Breast epithelium (tissue), 4 donors: ENCODE measurements around the gene SIDT2. TPM values are rescaled to one million over a fixed set of nuclear protein-coding genes. Genes with fewer than 3 reads are reported as not detected.
A peak's percentile ranks its signal among the peaks of the same experiment; 100 is the strongest.

Experiments used
- DNase-seq, 2 donors: peaks; one replicate each; pipeline ENCODE4 v3.0.0-alpha.2; 2019; ENCODE audit warnings: low spot score in 2 of 2
- H3K27ac ChIP-seq, 2 donors: fragments of 200-600 bp; sonication (generic) in 1 of 2; one replicate each; pipeline ENCODE4 v1.5.1; 2016 to 2019; ENCODE audit warnings: mild to moderate bottlenecking in 1 of 2
- H3K27me3 ChIP-seq, 2 donors: fragments of 200-600 bp; sonication (generic) in 1 of 2; one replicate each; pipeline versions ENCODE4 v1.5.1 to v1.6.0; 2017 to 2019; ENCODE audit warnings: control low read depth in 1 of 2, mild to moderate bottlenecking in 1 of 2
- H3K36me3 ChIP-seq: fragments of 200-600 bp; one replicate; pipeline ENCODE4 v1.5.1; 2019
- H3K4me1 ChIP-seq, 2 donors: fragments of 200-600 bp; sonication (generic); one replicate each; pipeline ENCODE4 v1.5.1; 2016 to 2019; ENCODE audit warnings: control low read depth in 1 of 2
- H3K4me3 ChIP-seq, 3 donors: fragments of 200-600 bp; sonication (generic); 1 replicate in 2 of 3; 2 replicates in 1 of 3; pipeline ENCODE4 v1.5.1; 2016 to 2019; ENCODE audit warnings: mild to moderate bottlenecking in 3 of 3, moderate library complexity in 2 of 3
- H3K9me3 ChIP-seq, 2 donors: fragments of 200-600 bp; sonication (generic) in 1 of 2; one replicate each; pipeline ENCODE4 v1.5.1; 2016 to 2019; ENCODE audit warnings: control low read depth in 1 of 2
- POLR2A ChIP-seq: fragments of 450-650 bp; IDR thresholded peaks from one replicate; pipeline ENCODE4 v1.6.1; 2016; ENCODE audit warnings: antibody characterized with exemption, mild to moderate bottlenecking, moderate library complexity
- POLR2AphosphoS5 ChIP-seq, 3 donors: sonication (generic); formaldehyde crosslinking; IDR thresholded peaks; one replicate each; pipeline ENCODE4 v1.6.1; 2017; ENCODE audit warnings: antibody characterized with exemption in 3 of 3
- intact Hi-C: fragments of 100-400 bp; cut with DNase I; formaldehyde crosslinking; loops from one replicate; pipeline ENCODE4 v1.15.1; 2023; ENCODE audit warnings: low total_unique reads
- total RNA-seq, 3 donors: library from RNA; depleted of rRNA; stranded (reverse); fragments of >200 nt; gene quantifications; one replicate each; pipeline ENCODE4 v1.1.0, GENCODE V29; 2016
- TF ChIP-seq, protein P1 (sequence below), 3 donors: fragments of 450-650 bp; IDR thresholded peaks; one replicate each; pipeline ENCODE4 v1.5.1; 2016 to 2017; ENCODE audit warnings: antibody characterized with exemption in 3 of 3, mild to moderate bottlenecking in 3 of 3, moderate library complexity in 3 of 3

The SIDT2 gene
- total RNA-seq, 3 donors from 2014 or later: 45.2 to 86.7 (median 49.5) TPM

DNA sequence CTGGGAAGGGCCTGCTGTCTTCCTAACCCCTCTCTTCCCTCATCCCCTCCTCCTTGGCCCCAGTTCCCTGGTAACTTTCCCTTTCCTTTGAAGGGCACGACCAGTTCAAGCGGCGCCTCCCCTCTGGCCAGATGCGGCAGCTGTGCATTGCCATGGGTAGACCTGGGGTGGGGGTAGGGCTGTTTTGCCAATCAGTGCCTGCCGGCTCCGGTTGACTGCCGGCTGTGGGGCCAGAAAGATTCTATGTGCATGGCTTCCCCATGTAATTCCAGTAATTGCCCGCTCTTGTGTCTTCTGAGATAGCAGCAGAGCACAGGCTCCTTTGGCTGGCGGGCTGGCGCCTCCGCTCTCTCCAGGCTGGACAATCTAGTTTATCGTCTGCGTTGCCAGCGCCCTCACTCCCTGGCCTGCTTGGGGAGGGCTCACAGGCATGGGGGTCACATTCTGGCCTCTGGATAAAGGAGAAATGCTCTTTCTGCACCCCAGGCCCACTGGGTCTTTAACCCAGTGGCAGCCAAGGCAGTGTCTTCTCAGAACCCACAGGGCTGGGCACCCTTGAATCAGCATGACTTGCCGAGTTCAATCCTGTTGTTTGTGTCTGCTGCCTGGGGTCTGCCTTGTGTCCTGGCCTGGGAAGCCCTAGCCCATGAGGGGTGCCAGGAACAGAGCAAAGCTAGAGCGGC lies 9.4 kb downstream of the SIDT2 start:
- intact Hi-C loops: no loop called here
- H3K36me3 ChIP-seq: no peaks in the 10 kb centered on the region
- DNase-seq: peak in 1 of 2 donors; percentile 43
- H3K27me3 ChIP-seq: no peaks in the 10 kb centered on the region
- no peak overlapping the region for H3K27ac ChIP-seq
- H3K9me3 ChIP-seq: no peaks in the 10 kb centered on the region
- TF ChIP-seq POLR2AphosphoS5 (IDR thresholded peaks at IDR 0.05) (no peak), POLR2A (no peak)
- TF ChIP-seq, protein P1, sequence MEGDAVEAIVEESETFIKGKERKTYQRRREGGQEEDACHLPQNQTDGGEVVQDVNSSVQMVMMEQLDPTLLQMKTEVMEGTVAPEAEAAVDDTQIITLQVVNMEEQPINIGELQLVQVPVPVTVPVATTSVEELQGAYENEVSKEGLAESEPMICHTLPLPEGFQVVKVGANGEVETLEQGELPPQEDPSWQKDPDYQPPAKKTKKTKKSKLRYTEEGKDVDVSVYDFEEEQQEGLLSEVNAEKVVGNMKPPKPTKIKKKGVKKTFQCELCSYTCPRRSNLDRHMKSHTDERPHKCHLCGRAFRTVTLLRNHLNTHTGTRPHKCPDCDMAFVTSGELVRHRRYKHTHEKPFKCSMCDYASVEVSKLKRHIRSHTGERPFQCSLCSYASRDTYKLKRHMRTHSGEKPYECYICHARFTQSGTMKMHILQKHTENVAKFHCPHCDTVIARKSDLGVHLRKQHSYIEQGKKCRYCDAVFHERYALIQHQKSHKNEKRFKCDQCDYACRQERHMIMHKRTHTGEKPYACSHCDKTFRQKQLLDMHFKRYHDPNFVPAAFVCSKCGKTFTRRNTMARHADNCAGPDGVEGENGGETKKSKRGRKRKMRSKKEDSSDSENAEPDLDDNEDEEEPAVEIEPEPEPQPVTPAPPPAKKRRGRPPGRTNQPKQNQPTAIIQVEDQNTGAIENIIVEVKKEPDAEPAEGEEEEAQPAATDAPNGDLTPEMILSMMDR (IDR thresholded peaks at IDR 0.05): no peak
- H3K4me3 ChIP-seq: no peak overlapping the region
- no peaks in the 10 kb centered on the region for H3K4me1 ChIP-seq

DNA sequence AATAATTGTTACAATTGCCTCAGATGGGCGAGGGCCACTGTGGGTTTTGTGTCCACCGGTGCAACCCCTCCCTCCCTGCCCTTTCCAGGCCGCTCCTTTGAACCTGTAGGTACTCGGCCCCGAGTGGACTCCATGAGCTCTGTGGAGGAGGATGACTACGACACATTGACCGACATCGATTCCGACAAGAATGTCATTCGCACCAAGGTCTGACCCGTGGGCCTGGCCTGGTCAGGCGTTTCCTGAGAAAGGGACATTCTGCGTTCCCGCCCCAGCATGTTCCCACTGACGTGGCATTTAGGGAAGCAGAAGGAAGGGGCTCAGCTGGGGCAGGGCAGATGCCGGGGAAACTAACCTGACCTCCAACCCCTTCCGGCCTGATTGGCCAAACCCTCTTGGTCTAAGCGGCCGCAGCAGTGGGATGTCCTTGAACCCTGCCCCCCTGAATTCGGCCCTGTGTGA lies 10.1 kb downstream of the SIDT2 start:
- intact Hi-C loops: no loop called here
- Histone ChIP-seq H3K9me3 (no peaks in the 10 kb centered on the region), H3K27me3 (no peaks in the 10 kb centered on the region), H3K36me3 (no peaks in the 10 kb centered on the region), H3K27ac (no peak overlapping the region), H3K4me1 (no peaks in the 10 kb centered on the region), H3K4me3 (no peak overlapping the region)
- TF ChIP-seq, protein P1 (IDR thresholded peaks at IDR 0.05): no peak
- TF ChIP-seq POLR2AphosphoS5 (IDR thresholded peaks at IDR 0.05): no peak
- TF ChIP-seq POLR2A: no peak
- DNase-seq: peak in 1 of 2 donors; percentile 36

DNA sequence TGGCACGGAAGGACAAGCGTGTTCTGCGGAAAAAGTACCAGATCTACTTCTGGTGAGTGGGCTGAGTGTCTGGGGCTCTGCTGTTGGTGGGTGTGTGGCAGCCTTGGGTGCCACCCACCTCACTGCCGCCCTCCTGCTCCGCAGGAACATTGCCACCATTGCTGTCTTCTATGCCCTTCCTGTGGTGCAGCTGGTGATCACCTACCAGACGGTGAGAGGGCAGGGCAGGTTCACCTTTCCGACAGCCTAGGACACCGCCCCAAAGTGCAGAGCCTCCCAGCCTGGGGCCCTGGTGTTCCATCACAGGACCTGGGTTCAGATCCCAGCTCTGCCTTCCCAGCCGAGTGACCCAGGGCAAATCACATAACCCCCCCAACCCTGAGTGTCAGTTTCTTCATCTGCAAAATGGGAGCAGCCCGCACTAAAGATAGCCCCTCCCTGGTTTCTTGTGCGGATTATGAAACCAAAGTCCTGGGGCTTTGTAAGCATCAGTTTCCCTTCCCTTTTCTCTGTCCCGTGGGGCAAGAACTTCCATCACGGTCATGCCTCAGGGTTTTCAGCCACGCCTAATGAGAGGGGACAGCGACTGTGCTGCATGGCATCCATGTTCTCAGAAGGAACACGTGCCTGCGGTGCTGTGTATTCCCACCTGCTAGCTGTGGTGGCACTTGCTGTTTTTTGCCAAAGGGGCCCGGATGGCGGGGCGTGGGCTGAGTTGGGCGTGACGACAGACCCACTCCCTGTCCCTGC lies 10.8 kb downstream of the SIDT2 start:
- Histone ChIP-seq H3K4me3 (no peak overlapping the region), H3K4me1 (no peaks in the 10 kb centered on the region), H3K27me3 (no peaks in the 10 kb centered on the region), H3K9me3 (no peaks in the 10 kb centered on the region), H3K27ac (no peak overlapping the region), H3K36me3 (no peaks in the 10 kb centered on the region)
- intact Hi-C loops: no loop called here
- TF ChIP-seq POLR2AphosphoS5 (IDR thresholded peaks at IDR 0.05) (no peak), POLR2A (no peak)
- TF ChIP-seq, protein P1 (IDR thresholded peaks at IDR 0.05): no peak
- peak in 1 of 2 donors; percentile 44 for DNase-seq

DNA sequence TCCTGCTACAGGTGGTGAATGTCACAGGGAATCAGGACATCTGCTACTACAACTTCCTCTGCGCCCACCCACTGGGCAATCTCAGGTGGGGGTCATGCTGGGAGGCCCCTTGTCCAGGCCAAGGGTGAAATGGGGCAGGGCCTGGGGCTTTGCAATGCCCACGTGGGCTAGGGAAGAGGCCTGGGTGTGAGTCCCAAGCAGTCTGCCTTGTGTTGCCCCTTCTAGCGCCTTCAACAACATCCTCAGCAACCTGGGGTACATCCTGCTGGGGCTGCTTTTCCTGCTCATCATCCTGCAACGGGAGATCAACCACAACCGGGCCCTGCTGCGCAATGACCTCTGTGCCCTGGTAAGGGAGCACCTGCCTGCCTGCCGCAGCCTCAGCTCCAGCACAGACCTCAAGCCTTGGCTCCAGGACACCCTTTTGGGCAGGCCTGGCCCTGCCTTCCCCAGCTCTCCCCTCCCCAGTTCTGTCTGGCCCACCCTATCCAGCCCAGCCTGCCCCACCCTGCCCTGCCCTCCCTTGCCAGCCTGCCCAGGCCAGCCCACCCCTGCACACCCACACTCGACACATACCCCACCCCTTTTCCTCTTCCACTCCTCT lies 11.5 kb downstream of the SIDT2 start:
- intact Hi-C loops: loop anchor here (10.0 kb wide), 1 partner anchor 45 kb away; the partner anchor contains the start of gene PAFAH1B2
- no peaks in the 10 kb centered on the region for H3K9me3 ChIP-seq
- TF ChIP-seq POLR2A: no peak
- no peak for TF ChIP-seq POLR2AphosphoS5 (IDR thresholded peaks at IDR 0.05)
- TF ChIP-seq, protein P1 (IDR thresholded peaks at IDR 0.05): no peak
- H3K4me1 ChIP-seq: no peaks in the 10 kb centered on the region
- H3K4me3 ChIP-seq: no peak overlapping the region
- H3K27ac ChIP-seq: no peak overlapping the region
- H3K27me3 ChIP-seq: no peaks in the 10 kb centered on the region
- no peaks in the 10 kb centered on the region for H3K36me3 ChIP-seq
- peak in 1 of 2 donors; percentile 27 for DNase-seq
